PC-3 (cell line): ENCODE results near the gene FAM234A. TPM values are rescaled to one million over a fixed set of nuclear protein-coding genes. Genes with fewer than 3 reads are reported as not detected.

Experiments
- ATAC-seq: fragments of 200-7000 bp; cut with Tn5 transposase; 2 replicates; pipeline ENCODE4 v1.9.1; 2020; ENCODE audit warnings: mild to moderate bottlenecking, moderate library complexity
- BruUV-seq: library from RNA; stranded (reverse); fragments of 400-500 nt; replicated peaks from 2 replicates; lab custom pipeline; 2021; lab: Mats Ljungman, UMichigan
- CTCF ChIA-PET: fragments of 300-600 bp; sonication (Branson Sonifier 250); formaldehyde crosslinking; loops from one replicate; lab custom pipeline; 2022; ENCODE audit warnings: antibody characterized with exemption; lab: Charles Lee
- POLR2A ChIA-PET: fragments of 300-600 bp; sonication (Branson Sonifier 250); formaldehyde crosslinking; loops from one replicate; lab custom pipeline; 2022; ENCODE audit warnings: antibody characterized with exemption; ENCODE audit not compliant: unreplicated experiment; lab: Charles Lee
- DNase-seq: peaks from one replicate; pipeline ENCODE4 v3.0.0-alpha.2; 2015
- H2AFZ ChIP-seq: fragments of 300-600 bp; sonication (generic); 2 replicates; pipeline ENCODE4 v1.6.0; 2016; ENCODE audit warnings: antibody characterized with exemption, low read length
- H3F3A ChIP-seq: fragments of 300-600 bp; sonication (generic); one replicate; pipeline ENCODE4 v1.6.0; 2017; ENCODE audit warnings: antibody characterized with exemption, low read length, control low read depth, mild to moderate bottlenecking; ENCODE audit not compliant: unreplicated experiment
- H3K27ac ChIP-seq: fragments of 300-600 bp; sonication (generic); 2 replicates; pipeline ENCODE4 v1.5.1; 2016; ENCODE audit warnings: mild to moderate bottlenecking, low read length
- H3K27me3 ChIP-seq: fragments of 300-600 bp; sonication (generic); 2 replicates; pipeline ENCODE4 v1.6.1; 2016; ENCODE audit warnings: low read length, mixed read lengths
- H3K36me3 ChIP-seq: fragments of 300-600 bp; sonication (generic); 2 replicates; pipeline ENCODE4 v1.6.1; 2016; ENCODE audit warnings: low read depth, mixed run types, low read length, mixed read lengths
- H3K4me1 ChIP-seq: fragments of 300-600 bp; sonication (generic); 2 replicates; pipeline ENCODE4 v1.5.1; 2016; ENCODE audit warnings: low read length; ENCODE audit not compliant: insufficient read depth
- H3K4me2 ChIP-seq: fragments of 300-600 bp; sonication (generic); 2 replicates; pipeline ENCODE4 v1.6.0; 2016; ENCODE audit warnings: low read length
- H3K4me3 ChIP-seq: fragments of 300-600 bp; sonication (generic); 2 replicates; pipeline ENCODE4 v1.5.1; 2016; ENCODE audit warnings: mild to moderate bottlenecking, low read length, mixed read lengths
- H3K79me2 ChIP-seq: fragments of 300-600 bp; sonication (generic); 2 replicates; pipeline ENCODE4 v1.6.1; 2017; ENCODE audit warnings: low read length, mixed read lengths
- H3K9ac ChIP-seq: fragments of 300-600 bp; sonication (generic); 2 replicates; pipeline ENCODE4 v1.6.0; 2016; ENCODE audit warnings: mild to moderate bottlenecking, low read length
- H3K9me2 ChIP-seq: fragments of 300-600 bp; sonication (generic); replicated peaks from 2 replicates; pipeline ENCODE4 v1.6.1; 2016; ENCODE audit warnings: mixed run types, low read length, mixed read lengths
- H3K9me3 ChIP-seq: fragments of 300-600 bp; sonication (generic); 2 replicates; pipeline ENCODE4 v1.6.1; 2016; ENCODE audit warnings: low read length, mixed read lengths
- H4K20me1 ChIP-seq: fragments of 300-600 bp; sonication (generic); 2 replicates; pipeline ENCODE4 v1.6.1; 2016; ENCODE audit warnings: low read length, mixed read lengths
- CTCF ChIP-seq: fragments of 300-600 bp; sonication (generic); conservative IDR thresholded peaks from 2 replicates; pipeline ENCODE4 v1.5.1; 2017; ENCODE audit warnings: antibody characterized with exemption, low read depth, mild to moderate bottlenecking, low read length
- EZH2 ChIP-seq: fragments of 300-600 bp; sonication (generic); IDR thresholded peaks from one replicate; pipeline ENCODE4 v1.6.1; 2017; ENCODE audit warnings: antibody characterized with exemption, mild to moderate bottlenecking, low read length; ENCODE audit not compliant: unreplicated experiment
- EZH2phosphoT487 ChIP-seq: fragments of 300-600 bp; sonication (generic); IDR thresholded peaks from 2 replicates; pipeline ENCODE4 v1.6.1; 2018; ENCODE audit warnings: mild to moderate bottlenecking, antibody characterized with exemption, low read length, borderline replicate concordance
- intact Hi-C: fragments of 100-400 bp; cut with micrococcal nuclease; formaldehyde crosslinking; loops from 2 replicates; pipeline ENCODE4 v1.9.0; 2023
- total RNA-seq: library from RNA; depleted of rRNA; stranded (reverse); fragments of >200 nt; gene quantifications from 2 replicates; pipeline ENCODE4 v1.2.3, GENCODE V29; 2014

The FAM234A gene
- total RNA-seq, 1 experiment from 2014 or later: 31.4 TPM

GRCh38 chr16:285146-286055 lies 50.8 kb downstream of the FAM234A start:
- TF ChIP-seq CTCF (no peak), EZH2phosphoT487 (no peak), EZH2 (no peak)
- Histone ChIP-seq H3K27ac (no peak overlapping the region), H4K20me1 (no peaks in the 10 kb centered on the region), H3K4me1 (no peaks in the 10 kb centered on the region), H3K27me3 (peaks cover 11% of the 10 kb centered on the region), H3K9me2 (no peaks in the 10 kb centered on the region), H3F3A (no peaks in the 10 kb centered on the region), H3K9ac (no peak overlapping the region), H3K36me3 (no peaks in the 10 kb centered on the region; the same call in 1 of the 2 replicates), H3K79me2 (no peaks in the 10 kb centered on the region), H3K4me2 (no peak overlapping the region), H2AFZ (no peak overlapping the region), H3K4me3 (no peak overlapping the region), H3K9me3 (no peaks in the 10 kb centered on the region)
- no TSS peak for BruUV-seq
- DNase-seq (no peak), ATAC-seq (no peak)
- POLR2A ChIA-PET: no interaction called here
- CTCF ChIA-PET: no interaction called here
- intact Hi-C loops: no loop called here

DNA sequence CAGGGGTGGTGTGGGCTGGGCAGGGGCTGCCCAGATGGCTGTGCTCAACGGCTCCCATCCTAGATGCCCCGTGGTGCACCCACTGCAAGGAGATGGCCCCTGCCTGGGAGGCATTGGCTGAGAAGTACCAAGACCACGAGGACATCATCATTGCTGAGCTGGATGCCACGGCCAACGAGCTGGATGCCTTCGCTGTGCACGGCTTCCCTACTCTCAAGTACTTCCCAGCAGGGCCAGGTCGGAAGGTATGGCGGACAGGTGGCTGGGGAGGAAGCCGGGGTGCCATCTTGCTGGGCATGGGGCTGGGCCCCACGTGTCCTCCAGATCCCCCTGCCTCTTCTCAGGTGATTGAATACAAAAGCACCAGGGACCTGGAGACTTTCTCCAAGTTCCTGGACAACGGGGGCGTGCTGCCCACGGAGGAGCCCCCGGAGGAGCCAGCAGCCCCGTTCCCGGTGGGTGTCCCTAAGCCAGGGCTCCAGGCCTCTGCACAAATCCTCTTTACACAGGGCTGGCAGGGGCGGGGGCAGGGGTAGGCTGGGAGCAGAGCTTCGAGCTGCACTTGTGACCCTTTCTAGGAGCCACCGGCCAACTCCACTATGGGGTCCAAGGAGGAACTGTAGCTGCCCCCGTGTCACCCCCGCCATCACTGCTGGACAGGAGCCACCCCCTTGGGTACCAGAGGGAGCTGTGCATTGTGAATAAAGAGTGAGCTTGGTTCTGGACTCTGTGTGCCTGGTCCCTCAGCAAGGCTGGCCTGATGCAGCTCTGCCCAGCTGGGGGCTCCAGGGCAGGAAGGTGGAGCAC lies 52.1 kb downstream of the FAM234A start:
- H3F3A ChIP-seq: no peaks in the 10 kb centered on the region
- no peaks in the 10 kb centered on the region for H3K79me2 ChIP-seq
- no peak overlapping the region for H3K4me3 ChIP-seq
- H3K4me2 ChIP-seq: no peak overlapping the region
- no peak for ATAC-seq
- ChIA-PET POLR2A (no interaction called here), CTCF (no interaction called here)
- no peaks in the 10 kb centered on the region for H3K9me2 ChIP-seq
- no peak overlapping the region for H3K9ac ChIP-seq
- no peaks in the 10 kb centered on the region for H3K9me3 ChIP-seq
- no peak overlapping the region for H3K27ac ChIP-seq
- H3K27me3 ChIP-seq: 0 out of 2 replicates have a peak, but pooled peaks cover under 1% of the 10 kb centered on the region
- H2AFZ ChIP-seq: no peak overlapping the region
- no peaks in the 10 kb centered on the region for H4K20me1 ChIP-seq
- H3K36me3 ChIP-seq: no peaks in the 10 kb centered on the region; the same call in 1 of the 2 replicates
- no peaks in the 10 kb centered on the region for H3K4me1 ChIP-seq
- TF ChIP-seq EZH2phosphoT487: no peak
- TF ChIP-seq EZH2: no peak
- TF ChIP-seq CTCF: no peak
- intact Hi-C loops: no loop called here
- no TSS peak for BruUV-seq
- DNase-seq: no peak
